Uterus (tissue), 2 donors: ENCODE results near the gene TCF12.

Experiments
- POLR2A ChIP-seq, 2 donors: fragments of 450-650 bp; IDR thresholded peaks; one replicate each; pipeline ENCODE4 v1.6.1; 2016; ENCODE audit warnings: antibody characterized with exemption in 2 of 2, mild to moderate bottlenecking in 1 of 2, moderate library complexity in 1 of 2
- TF ChIP-seq, protein P1 (sequence below), 4 experiments: fragments of 200-600 bp in 2 of 4; fragments of 450-650 bp in 2 of 4; sonication (generic) in 2 of 4; IDR thresholded peaks; one replicate each; pipeline ENCODE4 v1.5.1; 2016 to 2019; ENCODE audit warnings: antibody characterized with exemption in 4 of 4, mild to moderate bottlenecking in 2 of 4, moderate library complexity in 1 of 4

DNA sequence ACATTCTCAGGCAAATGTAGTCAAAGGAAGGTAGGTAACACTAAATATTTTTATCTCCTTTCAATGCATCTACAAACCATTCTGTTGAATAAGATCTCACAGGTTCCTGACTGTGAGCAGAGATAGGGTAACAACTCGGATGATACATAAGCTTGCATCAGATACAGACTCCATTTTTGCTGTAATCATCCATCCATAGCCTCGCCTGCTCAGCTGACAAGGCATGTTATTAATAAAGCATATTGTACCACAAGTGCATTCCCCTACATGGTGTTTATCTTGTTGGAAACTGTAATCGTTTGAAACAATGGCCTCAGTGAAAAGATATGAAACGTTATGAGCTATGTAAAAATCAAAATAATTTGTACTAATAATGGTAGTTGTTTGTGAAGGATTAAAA, 35.4 kb upstream of the TCF12 start:
- TF ChIP-seq, protein P1, sequence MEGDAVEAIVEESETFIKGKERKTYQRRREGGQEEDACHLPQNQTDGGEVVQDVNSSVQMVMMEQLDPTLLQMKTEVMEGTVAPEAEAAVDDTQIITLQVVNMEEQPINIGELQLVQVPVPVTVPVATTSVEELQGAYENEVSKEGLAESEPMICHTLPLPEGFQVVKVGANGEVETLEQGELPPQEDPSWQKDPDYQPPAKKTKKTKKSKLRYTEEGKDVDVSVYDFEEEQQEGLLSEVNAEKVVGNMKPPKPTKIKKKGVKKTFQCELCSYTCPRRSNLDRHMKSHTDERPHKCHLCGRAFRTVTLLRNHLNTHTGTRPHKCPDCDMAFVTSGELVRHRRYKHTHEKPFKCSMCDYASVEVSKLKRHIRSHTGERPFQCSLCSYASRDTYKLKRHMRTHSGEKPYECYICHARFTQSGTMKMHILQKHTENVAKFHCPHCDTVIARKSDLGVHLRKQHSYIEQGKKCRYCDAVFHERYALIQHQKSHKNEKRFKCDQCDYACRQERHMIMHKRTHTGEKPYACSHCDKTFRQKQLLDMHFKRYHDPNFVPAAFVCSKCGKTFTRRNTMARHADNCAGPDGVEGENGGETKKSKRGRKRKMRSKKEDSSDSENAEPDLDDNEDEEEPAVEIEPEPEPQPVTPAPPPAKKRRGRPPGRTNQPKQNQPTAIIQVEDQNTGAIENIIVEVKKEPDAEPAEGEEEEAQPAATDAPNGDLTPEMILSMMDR (IDR thresholded peaks at IDR 0.05): no peak
- no peak for TF ChIP-seq POLR2A (IDR thresholded peaks at IDR 0.05)
